GM19395 (cell line): ENCODE results near the gene GALNT6.
"Not testable (repeated sequence)": the region's sequence is repeated elsewhere in the genome, so short reads cannot be mapped to it uniquely, and the experiment has no call there.

Experiments used
- ATAC-seq: cut with Tn5 transposase; IDR thresholded peaks from one replicate; pipeline ENCODE4 v1.9.1; 2021; ENCODE audit warnings: mild to moderate bottlenecking, moderate library complexity; ENCODE audit not compliant: unreplicated experiment

GALNT6 gene

GRCh38 chr12:51326698-51327439, 64.3 kb downstream of the GALNT6 start:
- ATAC-seq = peak; percentile 59

DNA sequence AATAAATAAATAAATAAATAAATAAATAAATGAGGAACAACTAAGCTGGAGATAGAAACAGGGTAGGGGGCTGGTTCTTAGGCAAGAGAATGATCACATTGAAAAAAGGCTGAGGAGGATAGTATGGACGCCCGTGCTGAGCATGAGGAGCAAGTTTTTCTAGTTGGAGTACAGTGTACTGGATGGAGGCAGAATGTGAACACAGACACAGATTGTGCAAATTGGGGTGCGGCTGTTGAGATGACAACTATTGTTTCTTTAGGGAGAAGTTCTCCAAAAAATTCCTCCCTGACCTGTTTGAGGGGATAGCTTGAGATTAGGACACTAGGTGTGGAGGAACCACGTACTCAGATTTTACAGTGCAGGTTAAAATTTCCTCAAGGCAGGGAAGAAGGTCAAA, 66.3 kb downstream of the GALNT6 start:
- no peak for ATAC-seq

DNA sequence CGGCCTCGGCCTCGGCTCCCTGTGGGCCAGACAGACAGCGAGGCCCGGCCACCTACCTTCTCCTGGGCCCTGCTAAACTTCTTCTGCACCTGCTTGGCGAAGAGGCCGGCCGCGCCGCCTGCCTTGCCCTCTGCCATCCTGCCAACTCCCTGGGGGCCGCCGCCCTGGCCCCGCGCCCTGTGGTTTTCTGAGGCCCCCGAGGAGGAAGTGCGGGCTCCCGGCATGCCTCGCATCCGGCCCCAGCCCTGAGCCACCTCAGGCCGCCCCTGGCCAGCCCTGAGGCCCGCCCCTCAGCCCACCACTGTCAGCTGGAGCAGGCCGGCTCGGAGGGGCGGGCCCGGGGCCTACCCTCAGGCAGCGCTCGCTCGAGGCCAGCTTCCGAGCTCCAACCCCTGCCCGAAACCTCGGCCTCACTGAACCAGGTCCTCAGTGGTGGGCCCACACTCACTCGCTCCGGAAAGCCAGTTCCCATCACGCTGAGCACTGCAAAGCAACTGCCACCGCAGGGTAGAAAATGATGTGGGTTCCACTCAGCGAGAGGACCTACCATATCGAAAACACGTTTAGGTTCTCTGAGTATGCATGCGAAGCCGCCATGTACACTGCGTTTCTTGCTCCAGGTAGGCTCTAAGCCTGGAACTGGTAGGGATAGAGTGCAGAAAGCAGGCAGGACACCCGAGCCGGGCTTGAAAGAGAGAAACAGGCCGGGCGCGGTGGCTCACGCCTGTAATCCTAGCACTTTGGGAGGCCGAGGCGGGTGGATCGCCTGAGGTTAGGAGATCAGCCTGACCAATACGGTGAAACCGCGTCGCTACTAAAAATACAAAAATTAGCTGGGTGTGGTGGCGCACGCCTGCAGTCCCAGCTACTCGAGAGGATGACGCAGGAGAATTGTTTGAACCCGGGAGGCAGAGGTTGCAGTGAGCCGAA, 67.0 kb downstream of the GALNT6 start, which contains the start of gene BIN2:
Gene BIN2, minus strand, starts transcription at position 209 of the 930 bp plus-strand sequence. Its CDS starts 72 bp downstream, at position 137.
- ATAC-seq = peak; percentile 49

DNA sequence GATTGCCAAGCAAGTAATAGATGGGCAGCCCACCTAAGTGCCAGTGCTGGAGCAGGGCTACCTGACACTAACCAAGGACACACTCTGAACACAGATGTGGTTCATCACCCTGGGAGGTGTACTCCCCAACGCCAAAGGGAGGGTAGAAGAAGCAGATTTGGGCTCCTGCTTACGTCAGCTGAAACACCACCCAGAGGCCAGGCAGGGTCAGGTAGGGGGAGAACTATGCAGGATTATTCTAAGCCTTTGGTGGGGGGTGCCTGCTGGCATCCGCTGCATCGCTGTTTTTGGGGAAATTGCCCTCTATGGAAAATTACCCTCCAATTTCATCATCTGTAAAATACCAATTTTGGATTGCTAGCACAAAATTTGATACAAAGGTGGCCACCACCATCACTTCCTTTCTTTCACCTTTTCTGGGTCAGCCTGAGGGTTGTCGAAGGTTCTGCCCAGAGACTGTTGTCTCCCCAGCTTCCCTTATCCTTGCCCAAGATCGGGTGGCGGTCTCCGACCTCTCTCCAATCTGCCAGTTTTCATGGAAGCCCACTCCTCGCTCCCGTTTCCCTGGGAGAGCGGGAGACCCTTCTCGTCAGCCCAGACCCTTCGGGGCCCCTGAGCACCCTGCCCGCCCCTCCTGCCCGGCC, 67.8 kb downstream of the GALNT6 start:
- ATAC-seq = peak; percentile 21

- no peak for ATAC-seq
Measured at GRCh38 chr12:51322452-51322851, 68.8 kb downstream of the GALNT6 start.

DNA sequence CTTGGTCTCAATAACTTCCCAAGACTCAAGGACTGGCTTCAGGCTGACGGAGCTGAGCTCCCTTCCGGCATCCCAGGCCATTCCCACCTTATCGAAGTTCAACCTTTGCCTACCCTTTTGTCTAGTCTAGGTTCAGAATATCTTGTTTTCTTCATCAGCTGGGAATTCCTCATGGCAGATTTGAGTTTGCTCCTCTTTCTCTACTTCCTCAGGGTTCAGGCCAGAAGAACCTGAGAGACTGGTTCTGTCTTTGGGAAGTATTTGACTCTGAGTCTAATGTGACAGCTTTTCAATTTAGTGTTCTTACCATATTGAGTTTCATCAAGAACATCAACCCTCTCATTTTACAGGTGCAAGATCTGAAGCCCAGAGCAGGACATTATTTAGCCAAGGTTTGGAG, 69.3 kb downstream of the GALNT6 start:
- no peak for ATAC-seq

DNA sequence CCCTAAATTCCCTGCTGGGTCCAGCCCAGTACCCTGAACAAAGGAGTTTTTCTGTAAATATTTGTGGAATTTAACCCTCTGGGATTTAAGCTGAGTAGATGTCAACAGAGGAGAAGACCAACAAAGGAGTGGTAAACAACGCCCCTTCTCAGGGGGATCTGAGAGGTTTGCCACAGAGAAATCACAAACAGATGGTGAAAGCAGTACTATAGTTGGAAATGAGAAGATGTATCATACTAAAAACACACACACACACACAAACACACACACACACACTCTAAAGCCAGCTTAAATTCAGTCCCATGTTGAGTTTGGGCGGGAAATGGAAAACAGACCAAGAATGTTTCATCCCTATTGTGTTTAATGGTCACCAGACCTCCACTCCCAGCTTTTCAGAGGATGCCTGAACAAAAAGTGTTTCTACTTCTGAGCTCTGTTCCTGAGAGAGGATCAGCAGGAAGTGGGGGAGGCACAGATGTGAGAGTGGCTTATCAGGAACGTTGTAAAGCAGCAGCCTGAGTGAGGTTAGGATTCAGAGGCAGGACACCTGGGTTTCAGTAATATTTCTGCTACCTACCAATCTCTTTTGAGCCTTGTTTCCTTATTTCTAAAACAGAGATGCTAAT, 70.4 kb downstream of the GALNT6 start:
- no peak for ATAC-seq

DNA sequence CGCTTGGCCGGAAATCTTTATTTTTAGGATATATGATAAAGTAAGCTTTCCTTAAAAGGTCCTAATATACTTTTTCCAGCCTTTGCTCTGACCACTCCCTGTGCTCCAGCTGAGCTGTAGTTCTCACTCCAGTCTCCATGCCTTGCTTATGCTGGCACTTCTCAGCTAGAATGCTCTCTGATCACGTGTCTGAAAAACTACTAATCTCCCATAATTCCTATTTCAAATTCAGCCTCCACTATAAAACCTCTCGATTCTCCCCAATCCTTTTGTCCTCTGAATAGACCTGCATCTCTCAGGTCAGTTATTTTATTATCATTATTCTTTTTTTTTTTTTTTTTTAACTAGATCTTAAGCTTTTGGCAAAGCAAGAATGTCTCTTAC, 70.9 kb downstream of the GALNT6 start:
- no peak for ATAC-seq

- peak; percentile 52 for ATAC-seq
Measured at GRCh38 chr12:51318846-51319599, 72.2 kb downstream of the GALNT6 start.

DNA sequence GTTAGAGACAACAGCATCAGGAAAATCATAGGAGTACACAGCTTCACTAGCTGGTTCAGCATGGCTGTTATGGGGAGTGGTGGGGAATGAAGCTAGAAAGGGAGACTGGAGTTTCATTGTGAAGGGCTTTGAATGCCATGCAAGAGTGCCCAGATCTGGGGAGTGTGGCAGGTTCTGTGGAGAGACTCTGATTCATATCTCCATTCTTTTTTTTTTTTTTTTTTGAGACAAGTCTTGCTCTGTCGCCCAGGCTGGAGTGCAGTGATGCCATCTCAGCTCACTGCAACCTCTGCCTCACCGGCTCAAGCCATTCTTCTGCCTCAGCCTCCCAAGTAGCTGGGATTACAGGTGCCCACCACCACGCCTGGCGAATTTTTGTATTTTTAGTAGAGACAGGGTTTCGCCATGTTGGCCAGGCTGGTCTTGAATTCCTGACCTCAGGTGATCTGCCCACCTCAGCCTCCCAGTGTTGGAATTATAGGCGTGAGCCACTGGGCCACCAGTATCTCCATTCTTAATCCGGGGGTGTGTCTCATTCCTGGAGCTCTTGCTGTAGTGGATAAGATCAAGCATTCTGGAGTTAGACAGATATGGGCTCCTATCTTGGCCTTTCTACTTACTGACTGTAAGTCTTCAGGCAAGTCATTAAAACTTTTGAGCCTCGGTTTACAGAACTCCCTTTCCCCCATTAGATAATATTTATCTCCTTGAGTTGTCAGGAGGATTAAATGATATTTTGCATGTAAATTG, 73.0 kb downstream of the GALNT6 start:
- ATAC-seq = not testable (repeated sequence)

DNA sequence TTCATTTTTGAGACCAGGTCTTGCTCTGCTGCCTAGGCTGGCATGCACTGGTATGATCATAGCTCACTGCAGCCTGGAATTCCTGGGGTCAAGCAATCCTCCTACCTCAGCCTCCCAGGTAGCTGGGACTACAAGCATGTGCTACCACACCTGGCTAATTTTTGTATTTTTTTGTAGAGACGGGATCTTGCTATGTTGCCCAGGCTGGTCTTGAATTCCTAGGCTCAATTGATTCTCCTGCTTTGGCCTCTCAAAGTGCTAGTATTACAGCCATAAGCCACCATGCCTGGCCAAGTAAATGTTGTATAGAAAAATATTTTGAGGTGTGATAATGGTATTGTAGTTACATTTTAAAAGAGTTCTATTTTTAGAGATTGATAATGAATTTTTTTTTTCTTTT, 79.8 kb downstream of the GALNT6 start:
- no peak for ATAC-seq

DNA sequence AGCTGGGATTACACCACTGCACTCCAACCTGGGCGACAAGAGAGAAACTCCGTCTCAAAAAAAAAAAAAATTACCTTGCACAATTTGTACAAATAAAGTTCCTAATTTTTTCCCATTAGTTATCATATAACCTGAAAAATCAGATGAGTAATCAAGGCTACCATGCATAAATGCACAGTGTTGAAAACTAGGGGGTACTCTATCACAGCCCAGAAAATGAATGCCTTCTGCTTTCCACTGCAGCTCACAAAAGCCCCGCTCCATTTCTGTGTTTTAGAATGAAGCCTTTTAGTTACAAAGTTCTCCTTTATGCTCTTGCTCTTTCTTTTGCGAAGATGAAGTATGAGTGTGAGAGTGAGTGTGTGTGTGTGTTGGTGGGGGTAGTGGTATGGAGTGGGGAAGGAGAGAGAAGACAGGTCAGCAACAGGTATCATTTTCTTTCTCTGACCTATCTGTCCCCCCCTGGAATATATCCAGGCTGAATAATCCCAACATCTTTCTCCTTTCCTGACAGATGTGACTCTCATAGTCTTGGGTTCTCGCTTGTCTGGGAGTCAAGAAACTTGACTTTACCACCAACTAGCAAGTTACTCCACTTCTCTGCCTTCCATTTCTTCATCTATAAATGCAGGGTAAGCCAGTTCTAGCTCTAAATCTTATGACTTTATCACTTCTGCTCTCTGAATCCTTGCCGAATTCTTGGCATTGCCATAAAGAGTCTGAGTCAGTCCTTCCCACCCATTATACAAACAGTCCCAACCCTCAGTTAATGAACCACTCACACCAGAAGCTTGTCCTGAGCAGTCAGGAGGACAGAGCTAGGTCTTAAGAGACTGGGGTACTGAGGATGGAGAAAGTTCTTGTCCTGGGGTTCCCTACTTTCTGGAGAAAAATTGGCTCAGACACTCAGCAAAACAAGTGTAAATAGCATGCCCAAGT, 83.3 kb downstream of the GALNT6 start:
- ATAC-seq = no peak

DNA sequence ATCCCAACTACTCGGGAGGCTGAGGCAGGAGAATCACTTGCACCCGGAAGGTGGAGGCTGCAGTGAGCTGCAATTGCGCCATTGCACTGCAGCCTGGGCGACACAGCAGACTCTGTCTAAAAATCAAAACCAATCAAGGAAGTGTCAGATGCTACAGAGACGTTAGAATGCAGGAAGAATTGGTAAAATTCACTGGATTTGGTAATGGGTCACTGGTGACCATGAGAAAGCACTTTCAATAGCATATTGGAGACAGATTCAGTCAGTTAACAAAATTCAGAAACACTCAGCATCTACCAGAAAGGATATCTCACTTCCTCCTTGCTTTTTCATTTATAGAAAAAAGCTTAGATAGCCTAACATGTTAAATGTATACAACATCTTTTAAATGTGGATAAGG, 84.7 kb downstream of the GALNT6 start:
- no peak for ATAC-seq
